ENCODE data around the gene SCN11A.
"Not testable (repeated sequence)": the region's sequence is repeated elsewhere in the genome, so short reads cannot be mapped to it uniquely, and the experiment has no call there.

Gene SCN11A

DNA sequence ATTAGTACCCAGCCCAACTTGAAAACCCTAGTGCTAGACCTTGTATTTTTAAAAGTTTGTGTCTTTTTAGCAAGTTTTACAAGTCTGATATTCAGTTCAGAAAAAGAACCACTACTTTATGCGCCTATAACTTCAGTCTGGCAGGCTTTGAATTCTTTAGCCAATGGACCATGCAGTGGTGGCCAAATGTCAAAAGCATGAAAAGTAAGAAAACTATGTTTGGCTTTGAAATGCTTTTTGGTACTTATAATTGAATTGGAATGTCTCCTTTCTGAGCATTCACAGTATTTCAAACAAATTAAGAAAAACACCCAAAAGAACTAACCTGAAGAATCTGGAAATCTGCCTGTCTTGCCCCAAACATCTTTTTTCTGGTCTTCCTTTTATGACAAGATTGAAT is 12.9 kb upstream of the SCN11A start:
- no peak for DNase-seq

DNA sequence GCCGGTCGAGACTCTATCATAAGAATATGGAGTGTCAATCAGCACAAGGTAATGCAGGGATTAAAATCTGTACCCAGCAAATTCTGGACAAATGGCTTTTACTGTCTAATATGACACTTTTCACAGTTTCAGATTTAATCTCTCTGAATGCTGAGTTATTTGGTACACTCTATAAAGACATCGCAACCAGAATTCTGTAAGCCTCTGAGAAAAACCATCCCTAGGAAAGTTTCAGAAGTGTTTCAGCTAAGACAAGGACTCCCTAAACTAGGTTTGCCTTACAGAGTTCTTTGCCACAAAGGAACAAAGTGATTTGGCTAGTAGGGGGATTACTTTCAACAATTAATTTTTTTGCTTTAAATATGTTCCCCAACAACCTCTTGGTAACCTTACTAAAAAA is 11.4 kb upstream of the SCN11A start:
- DNase-seq, result no peak

DNA sequence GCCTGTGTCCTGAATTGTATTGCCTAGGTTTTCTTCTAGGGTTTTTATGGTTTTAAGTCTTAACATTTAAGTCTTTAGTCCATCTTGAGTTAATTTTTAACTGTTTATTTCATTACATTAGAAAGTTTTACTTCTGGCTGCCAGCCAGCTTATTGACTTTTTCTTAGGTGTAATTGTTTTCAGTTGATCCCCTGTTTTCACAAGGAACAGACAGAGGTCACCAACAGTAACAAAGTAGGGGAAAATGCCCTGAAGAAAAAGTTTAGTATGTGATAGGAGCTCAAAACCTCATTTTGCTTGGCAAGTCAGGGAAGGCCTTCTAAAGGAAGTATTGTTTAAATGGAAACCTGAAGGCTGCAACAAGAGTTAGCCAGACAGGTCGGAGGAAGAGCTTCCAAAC is 10.4 kb upstream of the SCN11A start:
- no peak for DNase-seq

DNA sequence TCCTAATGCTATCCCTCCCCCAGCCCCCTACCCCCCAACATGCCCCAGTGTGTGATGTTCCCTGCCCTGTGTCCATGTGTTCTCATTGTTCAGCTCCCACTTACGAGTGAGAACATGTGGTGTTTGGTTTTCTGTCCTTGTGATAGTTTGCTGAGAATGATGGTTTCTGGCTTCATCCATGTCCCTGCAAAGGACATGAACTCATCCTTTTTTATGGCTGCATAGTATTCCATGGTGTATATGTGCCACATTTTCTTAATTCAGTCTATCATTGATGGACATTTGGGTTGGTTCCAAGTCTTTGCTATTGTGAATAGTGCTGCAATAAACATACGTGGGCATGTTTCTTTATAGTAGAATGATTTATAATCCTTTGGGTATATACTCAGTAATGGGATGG is 9.5 kb upstream of the SCN11A start:
- not testable (repeated sequence) for DNase-seq

DNA sequence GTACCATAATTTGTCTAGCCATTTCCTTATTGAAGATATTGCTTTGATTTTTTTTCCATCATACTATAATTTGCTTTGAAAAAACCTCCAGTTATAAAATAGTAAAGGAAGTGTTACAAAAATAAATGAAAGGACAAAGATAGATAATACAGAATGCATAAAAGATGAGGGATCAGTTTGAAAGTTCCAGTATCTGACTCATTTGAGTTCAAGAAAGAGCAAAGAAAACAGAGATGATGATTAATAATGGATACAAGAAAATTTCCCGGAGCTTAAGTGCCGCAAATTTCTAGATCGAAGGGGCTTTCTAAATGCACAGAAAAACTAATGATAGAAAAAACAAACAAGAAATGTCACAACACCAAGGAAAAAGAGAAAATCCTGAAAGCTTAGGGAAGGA is 4.4 kb upstream of the SCN11A start:
- DNase-seq, result no peak

DNA sequence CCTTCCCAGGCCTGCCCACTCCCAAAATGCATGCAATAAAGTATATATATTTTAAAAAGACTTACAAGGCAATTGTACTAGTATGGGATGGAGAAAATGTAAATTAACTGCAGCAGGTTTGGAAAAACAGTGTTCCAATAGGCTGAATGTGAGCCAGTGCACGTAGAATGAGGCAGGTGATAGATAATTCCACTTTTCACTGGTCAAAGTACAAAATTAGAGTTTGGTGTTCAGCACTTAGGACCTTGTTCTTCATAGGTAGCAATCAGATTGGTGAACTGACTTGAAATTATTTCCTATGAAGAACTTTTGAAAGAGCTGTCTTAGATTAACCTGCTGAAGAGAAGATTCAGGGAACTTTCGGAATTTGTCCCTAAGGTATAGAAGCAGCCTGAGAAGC is 2.0 kb upstream of the SCN11A start:
- DNase-seq, result no peak

DNA sequence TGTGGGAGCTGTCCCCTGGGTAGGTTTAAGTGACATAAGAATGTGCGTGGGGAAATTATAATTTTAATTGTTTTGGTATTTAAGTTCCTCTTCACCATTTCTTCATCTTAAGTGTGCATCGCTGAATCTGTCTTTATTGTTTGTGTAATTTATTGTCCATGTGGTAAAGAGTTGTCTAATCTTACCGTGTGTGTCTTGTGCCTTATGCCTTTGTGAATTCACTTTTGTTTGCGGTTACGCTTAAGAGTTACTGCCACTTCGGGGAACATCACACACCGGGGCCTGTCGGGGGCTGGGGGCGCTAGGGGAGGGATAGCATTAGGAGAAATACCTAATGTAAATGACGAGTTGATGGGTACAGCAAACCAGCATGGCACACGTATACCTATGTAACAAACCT is 839 bp upstream of the SCN11A start:
- no peak for DNase-seq

DNA sequence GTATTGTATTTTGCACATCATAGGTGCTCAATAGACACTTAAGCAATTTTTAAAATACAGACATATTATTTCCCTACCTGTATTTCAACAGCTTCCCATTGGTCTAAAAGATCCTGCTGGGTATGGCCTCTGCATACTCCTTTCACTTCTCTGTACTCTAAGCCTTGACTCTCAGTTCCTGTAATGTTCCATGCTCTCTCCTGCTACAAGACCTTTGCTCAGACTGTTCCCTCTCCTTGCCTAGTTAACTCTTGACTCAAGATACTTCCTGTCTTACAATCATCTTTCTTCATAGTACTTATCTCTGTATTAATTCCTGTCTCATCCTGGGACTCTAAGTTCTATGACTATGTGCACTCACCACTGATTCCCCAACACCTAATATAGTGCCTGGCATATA is 1.7 kb downstream of the SCN11A start:
- no peak for DNase-seq

DNA sequence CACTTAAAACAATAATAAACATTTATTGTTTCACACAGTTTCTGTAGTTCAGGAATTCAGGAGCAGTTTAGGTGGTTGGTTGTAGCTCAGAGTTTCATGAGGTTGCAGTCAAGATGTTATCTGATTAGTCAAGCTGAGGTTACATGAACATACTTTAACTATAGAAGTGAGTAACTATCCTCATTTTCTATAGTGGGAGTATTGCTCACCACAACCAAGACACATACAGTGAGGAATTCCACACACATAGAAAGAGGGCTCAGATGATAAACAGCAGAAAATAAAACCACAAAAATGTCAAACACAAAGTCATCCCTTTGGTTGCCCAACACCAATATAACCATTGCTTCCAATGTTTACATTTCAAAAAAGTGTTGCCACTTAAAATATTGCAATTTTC is 13.6 kb downstream of the SCN11A start:
- no peak for DNase-seq

DNA sequence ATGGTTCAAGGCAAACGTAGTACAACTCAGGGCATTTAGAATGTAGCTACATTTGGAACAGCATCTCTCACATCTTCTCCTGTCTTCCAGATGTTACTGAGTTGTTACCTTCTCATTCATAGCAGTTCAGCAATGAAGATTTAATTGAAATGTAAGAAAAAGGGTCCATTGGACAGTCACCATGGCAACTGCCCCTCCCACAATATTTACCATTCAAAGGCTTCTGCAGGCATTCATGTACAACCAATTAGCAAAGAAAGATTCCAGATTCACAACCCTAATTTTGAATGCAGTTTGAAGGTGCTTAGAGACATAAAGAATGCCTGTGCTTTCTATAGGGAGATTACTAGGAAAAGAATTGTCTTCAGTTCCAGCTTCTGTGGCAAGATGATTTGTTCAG is 22.2 kb downstream of the SCN11A start:
- no peak for DNase-seq

DNA sequence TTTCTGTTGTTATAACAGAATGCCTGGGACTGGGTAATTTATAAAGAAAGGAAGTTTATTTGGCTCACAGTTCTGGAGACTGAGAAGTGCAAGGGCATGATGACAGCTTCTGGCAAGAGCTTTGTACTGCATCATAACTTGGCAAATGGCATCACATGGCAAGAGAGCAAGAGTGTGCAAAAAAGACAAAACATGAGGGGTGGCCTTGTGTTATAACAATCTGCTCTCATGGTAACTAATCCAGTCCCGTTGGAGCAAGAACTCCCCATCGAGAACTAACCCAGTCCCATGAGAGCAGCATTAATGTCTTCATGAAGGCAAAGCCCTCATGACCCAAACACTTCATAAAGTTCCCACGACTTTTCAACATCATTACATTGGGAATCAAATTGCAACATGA is 23.2 kb downstream of the SCN11A start:
- DNase-seq, result no peak

DNA sequence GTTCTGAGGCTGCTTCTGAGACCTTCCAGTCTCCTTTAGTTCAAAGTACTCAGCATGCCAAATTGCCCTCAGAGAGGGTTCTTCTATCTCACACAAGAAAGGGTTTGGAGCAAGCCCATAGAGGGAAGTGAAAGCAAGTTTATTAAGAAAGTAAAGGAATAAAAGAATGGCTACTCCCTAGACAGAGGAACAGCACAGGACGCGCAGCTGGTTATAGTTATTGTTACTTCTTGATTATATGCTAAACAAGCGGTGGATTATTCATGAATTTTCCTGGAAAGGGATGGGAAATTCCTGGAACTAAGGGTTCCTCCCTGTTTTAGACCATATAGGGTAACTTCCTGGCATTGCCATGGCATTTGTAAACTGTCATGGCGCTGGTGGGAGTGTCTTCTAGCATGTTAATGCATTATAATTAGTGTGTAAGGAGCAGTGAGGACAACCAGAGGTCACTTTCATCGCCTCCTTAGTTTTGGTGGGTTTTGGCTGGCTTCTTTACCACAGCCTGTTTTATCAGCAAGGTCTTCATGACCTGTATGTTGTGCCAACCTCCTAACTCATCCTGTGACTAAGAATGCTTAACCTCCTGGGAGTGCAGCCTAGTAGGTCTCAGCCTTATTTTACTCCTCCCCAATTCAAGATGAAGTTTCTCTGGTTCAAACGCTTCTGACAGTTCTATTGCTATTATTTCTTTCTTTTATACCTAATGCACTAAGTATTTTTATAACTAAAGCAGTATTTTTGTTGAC is 26.3 kb downstream of the SCN11A start:
- no peak for DNase-seq

DNA sequence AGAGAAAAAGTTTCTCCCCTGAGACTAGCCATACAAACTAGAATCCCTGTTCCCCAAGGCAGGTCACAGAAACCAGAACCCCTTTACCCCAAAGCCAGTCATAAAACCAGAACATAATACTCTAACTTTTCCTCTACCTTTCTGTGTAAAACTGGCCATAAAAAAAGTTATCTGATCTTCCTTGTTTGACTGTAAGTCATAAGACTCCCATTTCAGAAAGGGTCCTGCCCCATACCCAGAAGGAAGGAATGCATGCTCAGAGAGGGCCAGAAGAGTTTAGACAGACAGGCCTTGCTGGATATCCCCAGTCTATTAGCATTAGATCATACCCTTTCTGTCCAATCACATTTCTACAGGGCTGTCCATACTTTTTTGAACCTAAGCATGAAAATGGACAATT is 27.2 kb downstream of the SCN11A start:
- DNase-seq, result no peak

DNA sequence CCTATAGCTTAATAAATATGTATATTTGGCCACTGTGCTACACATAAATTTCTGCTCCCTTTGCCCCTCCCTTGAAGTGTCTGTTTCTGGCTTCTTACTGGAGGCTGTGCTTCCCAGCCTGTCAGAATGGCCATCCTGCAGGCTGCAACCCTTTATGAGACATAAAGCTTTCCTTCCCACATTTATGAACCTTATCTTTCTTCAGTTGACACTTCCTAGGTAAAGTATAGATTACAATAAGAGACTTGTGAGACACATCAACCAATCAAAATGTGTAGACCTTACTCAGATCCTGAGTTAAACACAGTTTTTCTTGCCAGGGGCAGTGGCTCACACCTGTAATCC is 29.5 kb downstream of the SCN11A start:
- DNase-seq, result no peak

DNA sequence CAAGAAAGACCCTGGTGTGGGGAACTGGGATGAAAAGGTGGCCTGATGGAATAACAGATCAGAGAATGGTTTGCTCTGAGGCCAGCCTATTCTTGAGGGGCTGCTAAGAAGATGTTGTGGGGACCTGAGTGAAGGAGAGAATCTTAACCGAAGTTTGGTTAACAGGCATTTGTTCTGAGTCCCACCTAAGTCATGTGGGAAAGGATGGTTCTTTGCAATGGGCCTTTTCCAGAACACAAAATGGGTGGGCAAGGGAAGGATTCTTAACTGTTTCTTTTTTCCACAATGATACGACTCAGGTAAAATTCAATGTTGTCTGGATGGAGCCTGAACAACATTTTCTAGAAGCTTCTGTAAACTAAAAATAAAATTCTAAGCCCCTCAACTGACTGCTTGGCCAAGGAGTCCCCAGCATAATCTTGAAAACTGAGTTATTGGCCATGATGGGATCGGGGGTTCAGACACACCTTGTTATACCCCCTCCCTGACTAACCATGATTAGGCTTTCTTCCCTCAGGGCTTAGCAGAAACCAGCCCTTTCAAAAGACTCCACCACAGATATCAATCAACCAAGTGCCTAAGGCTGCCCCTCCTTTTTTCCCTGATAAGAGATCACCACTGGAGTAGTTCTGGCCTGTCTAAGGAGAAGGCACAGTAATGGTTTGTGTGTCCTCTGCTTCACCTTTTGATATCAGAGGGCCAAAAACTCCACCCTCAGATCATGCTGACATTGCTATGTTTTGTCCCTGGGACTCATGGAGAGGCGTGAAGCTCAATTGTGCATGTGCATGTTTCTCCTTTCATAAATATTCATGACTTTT is 30.1 kb downstream of the SCN11A start:
- DNase-seq, result no peak

DNA sequence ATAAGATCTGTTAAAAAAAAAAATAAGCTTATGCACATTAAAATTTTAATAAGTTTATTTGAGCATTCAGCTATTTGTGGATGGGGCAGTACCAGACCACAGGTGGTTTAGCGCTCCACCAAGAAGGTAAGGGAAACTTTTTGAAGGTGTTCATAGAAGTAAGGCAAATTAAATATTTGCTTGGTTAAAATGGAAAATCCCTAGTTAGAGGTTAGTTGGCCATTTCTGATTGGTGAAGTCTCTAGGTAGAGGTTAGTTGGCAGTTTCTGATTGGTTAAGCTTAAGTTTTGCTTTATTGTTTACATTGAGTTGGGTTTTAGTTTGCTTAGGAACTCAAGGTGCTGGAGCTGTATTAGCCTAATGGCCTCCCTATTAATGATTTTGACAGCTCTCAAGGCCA is 30.7 kb downstream of the SCN11A start:
- no peak for DNase-seq

DNA sequence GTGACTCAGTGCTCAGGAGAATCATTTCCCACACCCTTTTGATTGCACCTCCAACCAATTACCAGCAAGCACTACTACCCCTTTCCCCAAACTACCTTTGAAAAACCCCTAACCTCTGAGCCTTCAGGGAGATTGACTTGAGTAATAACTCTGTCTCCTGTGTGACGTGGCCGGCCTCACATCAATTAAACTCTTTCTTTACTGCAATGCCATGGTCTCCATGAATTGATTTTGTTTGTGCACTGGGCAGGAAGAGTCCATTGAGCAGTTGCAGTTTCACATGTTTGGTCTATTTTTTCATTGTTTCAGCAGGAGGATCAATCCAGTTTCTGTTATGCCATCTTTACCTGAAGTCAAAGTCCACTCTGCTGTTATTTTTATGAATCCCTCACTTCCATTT is 32.4 kb downstream of the SCN11A start:
- no peak for DNase-seq

DNA sequence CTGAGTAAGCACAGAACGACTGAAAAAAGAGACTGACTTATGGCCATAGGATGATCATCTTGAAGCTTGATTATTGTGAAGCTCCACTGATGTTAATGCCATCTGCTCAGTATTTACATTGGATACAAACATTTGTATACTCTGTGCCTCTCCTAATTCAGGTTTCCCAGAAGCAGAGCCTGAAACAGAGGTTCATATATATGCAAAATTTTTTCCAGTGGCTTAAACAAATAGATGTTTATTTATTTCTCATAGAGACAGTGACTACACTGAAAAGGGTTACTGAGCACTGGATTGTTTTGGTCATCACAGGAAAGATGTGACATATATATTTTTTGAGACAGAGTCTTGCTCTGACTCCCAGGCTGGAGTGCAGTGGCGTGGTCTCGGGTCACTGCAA is 36.3 kb downstream of the SCN11A start:
- DNase-seq, result no peak

DNA sequence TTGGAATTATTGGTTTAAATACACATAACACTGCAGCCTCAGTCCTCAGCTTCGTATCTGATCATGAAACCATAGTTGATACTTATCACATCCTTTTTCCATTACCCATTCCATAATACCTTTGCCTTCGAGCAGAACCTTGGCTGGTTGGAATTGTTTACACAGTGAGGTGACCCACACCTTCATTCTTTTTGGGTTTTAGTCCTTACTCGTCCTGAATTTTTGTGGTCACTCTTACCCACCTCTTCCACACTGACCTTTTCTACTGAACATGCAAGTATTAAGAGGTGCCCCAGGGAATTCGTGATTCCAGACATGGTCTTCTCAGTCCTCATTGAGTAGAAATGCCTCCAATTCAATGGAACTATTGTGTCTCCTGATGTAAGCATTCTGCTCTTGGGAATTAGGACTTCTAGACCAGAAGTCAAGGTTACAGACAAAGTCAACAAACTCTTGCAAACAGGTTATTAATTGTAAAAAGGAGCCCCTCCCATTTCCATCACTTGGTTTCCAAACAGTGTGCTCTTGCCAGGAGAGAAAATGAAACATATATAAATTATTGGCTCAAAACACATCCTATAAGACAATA is 37.7 kb downstream of the SCN11A start:
- DNase-seq, result no peak

DNA sequence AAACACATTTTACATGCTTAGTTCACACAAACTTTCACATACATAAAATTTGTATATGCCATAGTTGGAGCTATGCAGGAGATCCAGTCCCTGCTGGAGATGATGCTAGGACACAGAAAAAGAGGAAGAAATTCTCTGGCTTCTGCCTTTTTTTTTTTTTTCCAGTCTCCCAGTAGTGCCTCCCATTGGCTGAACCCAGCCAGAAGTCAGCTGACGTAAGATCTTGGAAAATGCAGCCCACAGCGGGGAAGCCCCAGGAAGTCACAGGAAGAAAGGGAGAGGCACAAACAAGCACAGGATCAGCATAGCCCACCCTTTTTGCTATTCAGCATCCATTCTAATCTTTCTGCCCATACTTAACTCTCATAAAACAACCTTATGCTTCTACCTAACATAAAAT is 38.5 kb downstream of the SCN11A start:
- DNase-seq, result no peak

DNA sequence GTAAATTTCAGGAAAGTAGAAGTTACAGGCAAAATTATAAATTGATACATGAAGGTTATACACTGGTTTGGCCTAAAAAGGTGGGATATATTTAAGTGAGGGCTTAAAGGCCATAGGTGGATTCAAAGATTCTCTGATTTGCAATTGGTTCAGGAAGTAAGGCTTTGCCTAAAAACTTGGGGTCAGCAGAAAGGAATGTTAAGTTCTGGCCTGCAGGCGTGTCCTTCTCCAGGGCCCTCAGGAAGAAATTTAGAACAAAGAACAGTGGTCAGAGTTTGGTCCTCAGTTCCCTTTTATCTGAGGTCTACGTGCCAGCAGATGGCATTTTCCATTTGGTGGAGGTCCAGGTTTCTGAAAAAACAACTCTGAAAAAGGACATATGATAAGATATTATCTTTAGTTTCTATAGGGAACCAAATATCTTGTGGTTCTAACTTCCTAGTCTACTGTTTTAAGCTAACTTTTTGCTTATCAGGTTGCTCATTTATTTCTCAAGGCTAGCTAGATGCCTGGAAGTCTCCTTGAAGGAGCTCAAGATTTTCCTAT is 40.5 kb downstream of the SCN11A start:
- no peak for DNase-seq

DNA sequence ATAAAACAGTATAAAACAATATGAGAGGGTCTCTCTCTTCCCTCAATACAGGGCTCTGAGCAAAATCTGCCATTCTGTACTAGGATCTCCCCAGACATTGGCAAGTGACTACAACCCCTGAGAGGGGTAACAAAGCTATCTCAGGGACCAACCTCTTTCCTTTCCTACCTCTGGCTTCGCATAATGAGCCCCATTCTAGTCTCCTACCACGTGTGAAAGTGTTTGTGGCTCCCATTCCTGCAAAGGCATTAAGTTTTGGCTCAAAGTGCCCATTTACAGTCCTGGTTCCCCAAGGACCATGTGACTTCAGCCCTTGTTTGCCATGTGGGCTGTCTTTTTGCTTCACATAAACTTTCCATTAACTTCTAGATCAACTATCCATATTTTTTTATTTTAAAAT is 46.4 kb downstream of the SCN11A start:
- no peak for DNase-seq

Measured in NCI-H1436 treated with DMSO at 0.1 percent for 48 hours (cell line).